Stimulated activated CD4-positive, alpha-beta T cell treated with anti-CD3 and anti-CD28 coated beads, Interleukin-15, amount 100 ng/mL, for 1 hour (primary cell): Measurements from ENCODE around the gene SPATS2.
"Not testable (repeated sequence)": the region's sequence is repeated elsewhere in the genome, so short reads cannot be mapped to it uniquely, and the experiment has no call there.

Source experiments
- DNase-seq, 2 donors: peaks; one replicate each; pipeline ENCODE4 v3.0.0-alpha.2; 2020; ENCODE audit warnings: low read depth in 1 of 2, low spot score in 1 of 2

Gene SPATS2

DNA sequence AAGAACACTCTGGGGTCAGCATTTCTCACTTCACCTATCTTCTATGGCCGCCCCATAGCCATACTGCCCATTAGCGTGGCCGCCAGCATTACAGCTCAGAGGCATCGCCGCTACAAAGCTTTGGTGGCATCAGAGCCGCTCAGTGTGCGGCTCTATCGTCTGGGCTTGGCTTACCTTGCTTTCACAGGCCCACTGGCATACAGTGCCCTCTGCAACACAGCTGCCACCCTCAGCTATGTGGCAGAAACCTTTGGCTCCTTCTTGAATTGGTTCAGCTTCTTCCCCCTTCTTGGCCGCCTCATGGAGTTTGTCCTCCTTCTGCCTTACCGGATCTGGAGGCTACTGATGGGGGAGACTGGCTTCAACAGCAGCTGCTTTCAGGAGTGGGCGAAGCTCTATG lies 18.0 kb upstream of the SPATS2 start:
- DNase-seq, result no peak

DNA sequence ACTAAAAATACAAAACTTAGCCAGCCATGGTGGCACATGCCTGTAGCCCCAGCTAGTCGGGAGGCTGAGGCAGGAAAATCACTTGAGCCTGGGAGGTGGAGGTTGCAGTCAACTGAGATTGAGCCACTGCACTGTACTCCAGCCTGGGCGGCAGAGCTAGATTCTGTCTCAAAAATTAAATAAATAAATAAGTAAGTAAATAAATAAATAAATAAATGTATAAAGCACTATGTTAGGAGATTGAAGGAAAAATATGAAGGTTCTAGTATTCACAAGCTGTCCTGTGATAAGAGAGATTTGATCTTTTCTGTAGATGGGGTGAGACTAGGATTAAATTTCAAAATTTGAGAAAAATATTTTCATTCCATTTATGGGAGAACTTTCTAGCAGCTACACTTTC lies 14.9 kb upstream of the SPATS2 start:
- DNase-seq, result no peak

DNA sequence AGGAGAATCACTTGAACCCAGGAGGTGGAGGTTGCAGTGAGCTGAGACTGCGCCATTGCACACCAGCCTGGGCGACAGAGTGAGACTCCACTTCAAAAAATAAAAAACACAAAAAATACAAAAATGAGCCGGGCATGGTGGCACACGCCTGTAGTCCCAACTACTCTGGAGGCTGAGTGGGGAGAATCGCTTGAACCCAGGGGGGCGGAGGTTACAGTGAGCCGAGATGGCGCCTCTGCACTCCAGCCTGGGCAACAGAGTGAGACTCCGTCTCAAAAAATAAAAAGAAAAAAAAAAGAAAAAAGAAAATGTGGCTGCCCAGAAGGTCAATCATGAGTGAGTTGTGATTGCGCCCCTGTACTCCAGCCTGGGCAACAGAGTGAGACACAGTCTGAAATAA lies 11.3 kb upstream of the SPATS2 start:
- DNase-seq, result no peak

DNA sequence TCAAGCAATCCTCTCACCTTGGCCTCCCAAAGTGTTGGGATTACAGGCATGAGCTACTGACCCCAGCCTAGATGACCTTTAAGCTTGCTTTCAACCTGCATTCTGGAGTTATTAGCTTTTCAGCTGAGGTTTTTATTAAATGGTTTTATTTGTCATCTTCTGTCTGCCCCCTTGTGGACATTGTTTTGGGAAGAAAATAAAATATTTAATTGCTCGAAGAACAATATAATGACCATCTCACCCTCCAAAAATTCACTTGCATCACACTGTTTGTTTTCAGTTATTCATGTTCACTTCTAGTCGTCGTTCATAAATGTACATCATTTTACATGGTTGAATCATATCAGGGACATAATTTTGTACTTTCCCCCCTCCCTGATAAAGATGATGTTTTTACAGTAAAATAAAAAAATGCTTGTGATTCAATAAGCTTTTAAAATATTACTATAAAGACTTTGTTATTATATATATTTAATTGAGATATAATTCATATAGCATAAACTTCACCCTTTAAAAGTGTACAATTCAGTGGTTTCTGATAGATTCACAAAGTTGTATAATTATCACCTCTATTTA lies 10.1 kb upstream of the SPATS2 start:
- no peak for DNase-seq

DNA sequence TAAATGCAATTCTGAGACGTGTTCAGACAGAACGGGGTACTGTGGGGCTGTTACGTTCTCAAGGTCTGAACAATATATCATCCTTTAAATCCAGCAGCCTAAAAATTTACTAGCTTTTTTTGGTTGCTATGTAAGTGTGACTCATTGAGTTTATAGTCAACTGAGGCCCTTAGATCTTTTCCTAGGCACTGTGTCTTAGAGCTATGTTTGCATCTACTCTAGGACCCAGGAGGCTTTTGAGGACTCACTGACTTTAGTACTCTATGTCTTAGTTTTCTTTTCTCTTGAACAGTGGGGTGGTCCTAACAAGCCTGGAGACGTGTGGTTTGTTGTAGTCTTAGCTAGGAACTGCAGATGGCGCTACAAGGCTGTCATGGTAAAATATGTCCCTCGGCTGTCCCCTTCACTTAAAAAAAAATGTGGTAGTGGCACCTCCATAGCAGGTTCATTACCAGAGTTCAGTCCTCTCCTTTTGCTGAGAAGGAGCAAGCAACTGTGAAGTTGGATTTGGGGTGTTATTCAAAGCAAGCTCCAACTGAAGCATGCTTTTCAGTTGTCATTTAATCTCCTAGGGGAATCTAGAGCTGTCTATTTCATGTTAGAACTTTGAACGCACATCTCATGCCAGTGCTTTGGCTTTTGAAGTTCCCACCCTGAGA lies 8.7 kb upstream of the SPATS2 start:
- no peak for DNase-seq

DNA sequence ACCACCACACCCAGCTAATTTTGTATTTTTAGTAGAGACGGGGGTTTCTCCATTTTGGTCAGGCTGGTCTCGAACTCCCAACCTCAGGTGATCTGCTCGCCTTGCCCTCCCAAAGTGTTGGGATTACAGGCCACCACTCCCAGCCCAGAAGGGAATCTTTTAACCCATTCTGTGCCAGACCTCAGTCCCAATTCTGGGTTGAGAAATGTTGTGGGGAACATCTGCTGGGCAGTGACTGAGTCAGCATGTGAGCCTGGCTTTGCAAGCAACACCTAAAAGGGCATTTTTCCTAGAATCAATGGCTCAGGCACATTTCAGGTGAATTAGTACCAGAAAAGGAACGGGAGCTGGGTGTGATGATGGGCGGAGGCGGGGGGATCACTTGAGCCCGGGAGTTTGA lies 7.6 kb upstream of the SPATS2 start:
- no peak for DNase-seq

DNA sequence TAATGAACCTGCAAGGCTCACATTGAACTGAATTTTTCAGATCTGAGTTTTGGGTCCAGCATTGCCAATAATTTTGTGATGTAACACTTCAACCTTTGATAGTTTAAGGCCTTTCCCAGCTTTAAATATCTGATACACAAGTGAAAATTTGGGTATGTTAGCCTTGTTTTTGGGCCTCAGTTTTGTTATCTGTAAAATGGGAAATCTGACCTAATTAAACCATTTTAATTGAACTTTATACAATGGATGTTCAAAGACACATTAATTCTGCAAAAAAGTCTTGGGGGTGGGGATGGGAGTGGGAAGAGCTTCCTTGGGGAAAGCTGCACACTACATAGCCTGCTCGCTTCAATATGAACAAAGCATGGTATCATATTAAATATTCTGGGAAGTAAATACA lies 5.2 kb upstream of the SPATS2 start:
- DNase-seq, result no peak

DNA sequence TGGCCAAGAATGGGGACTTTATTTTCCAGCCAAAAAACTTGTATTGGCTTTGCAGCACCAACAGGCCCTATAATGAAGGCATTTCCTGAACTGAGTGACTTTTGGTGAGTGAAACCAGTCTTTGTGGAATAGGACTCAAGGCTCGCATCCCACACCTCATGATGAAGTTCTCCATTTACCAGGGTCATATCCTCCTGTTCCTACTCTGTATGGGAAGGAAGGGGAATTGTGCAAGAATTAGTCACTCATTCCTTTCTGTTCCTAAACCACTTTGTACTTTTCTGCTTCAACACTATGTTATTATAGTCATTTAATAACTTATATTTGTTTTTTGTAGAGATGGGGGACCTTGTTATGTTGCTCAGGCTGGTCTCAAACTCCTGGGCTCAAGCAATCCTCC lies 2.3 kb upstream of the SPATS2 start:
- no peak for DNase-seq

DNA sequence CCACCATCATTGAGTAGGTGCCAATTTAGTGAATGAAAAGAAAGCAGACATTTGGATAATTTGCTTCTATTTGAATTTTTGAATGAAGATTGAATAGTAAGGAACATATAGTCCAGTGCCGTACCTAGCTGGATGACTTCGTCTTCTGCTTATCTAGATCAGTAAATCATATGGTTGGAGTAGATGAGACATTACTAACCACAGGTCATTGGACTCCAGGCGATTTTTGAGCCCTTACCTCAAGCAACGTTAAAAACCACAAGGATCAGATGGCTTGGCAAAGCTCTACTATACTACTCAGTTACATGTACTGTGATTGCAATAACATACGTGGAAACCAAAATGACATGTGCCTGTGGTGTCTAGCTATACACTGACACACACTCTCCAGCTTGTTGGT lies 1.7 kb upstream of the SPATS2 start:
- DNase-seq, result no peak

DNA sequence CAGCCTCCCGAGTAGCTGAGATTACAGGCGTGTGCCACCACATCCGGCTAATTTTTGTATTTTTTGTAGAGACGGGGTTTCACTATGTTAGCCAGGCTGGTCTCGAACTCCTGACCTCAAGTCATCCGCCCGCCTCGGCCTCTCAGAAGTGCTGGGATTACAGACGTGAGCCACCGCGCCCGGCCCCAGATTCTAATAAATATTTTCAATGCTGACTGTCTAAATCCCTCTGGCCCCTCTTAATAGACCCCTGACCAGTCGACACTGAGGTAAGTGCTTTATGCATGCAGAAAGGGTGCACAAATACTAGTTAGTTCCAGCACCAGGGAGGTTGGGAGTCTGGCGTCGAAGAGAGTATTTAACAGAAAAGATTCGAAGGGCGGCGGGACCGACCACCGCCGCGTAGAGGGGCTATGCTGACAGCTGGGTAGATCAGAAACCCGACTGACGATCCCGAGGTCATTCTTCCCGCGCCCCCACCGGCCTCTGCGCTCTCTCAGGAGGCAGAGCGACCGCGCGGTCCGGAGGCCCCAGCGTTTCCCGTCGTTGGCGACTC lies 1.1 kb upstream of the SPATS2 start:
- DNase-seq, result no peak

DNA sequence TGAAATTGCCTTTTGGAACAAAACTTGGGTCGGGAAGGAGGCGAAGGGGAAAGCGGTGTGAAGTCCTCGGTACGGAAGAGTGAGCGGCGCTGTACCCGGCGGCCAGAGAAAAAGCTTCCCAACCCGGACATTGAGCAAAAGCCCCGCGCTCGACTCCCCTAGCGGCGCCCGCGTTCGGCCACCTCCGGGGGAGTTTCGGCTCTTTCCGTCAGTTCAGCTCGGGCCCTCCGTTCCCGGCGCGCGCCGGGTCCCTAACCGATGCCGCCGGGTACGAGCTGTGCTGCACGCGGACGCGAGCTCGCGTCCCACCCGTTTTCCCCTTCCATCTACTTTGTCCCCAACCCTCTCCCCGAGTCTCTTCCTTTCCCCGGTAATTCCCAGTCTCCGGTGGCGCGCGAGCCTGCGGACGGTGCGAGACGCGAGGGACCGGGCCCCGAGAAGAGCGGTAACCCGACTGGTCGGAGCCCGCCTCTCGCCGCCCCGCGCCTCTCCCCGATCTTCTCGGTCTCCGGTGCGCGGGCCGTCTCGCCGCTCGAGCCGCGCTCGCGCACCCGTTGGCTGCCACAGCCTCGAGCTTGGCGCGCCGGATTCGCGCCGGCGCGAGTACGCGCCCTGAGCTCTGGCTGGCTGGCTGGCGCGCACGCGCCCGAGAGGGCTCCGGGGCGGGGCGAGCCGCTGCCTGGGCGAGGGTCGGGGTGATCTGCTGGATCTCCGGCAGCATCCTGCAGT lies 446 bp upstream of the SPATS2 start:
- DNase-seq, result peak; percentile 63 to 83

DNA sequence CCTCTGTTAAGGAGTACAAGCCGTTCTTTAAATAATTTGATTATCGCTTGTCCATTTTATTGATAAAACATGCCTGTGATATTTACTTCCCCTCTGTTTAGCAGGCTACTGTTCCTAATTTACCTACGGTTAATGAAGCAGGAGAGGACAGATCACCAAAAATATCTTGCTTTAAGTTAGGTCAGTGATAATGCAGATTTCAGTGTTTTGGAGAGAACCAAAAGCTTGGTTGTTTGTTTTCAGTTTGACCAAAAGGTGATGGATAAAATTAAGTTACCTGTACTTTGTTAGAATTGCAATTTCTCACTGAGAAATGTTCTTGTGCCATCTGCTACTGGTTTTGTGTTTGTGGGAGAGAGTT lies 958 bp downstream of the SPATS2 start:
- no peak for DNase-seq

DNA sequence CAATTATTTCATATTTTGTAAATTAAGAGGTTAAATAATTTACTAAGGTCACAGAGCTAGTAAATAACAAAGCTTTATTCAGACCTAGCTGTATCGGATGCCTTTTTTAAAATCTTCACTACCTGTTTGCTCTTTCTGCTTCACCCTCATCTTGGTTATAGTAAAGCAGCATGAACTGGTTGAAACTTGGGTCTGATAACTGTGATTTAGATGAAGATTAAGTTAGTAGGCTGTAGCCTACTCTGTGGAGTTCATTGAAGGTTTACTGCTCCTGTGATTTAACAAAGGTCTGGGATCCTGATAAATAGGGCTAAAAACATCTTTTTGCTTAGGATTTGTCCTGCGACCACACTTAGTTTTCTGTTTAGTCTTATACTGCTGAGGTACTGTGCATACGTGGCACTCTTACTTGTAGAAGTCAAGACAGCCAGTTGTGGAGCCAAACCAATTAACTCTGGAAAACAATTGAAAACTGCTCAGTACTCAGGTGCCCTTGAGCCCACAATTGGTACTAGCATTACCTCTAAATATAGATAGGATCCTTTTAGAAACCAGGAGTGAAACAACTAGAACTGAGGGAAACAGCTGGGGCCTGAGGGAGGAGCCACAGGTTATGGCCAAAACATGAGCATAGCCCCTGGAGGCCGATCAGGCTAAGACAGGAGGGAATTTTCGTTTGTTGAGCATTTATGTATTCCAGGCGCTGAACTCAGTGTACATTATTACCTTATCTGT lies 2.3 kb downstream of the SPATS2 start:
- no peak for DNase-seq

DNA sequence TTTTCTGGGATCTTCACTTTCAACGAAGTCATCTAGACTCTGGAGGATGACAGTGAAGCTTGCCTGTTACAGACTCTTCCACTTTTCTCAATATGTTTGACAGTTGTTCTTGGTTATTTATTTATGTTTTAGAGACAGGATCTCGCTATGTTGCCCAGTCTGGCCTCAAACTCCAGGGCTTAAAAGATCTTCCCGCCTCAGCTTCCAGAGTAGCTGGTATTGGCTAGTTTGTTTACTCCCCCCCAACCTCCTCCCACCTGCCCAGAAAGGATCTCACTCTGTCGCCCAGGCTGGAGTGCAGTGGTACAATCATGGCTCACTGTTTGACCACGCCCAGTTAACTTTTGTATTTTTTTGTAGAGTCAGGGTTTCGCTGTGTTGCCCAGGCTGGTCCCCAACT lies 3.3 kb downstream of the SPATS2 start:
- DNase-seq, result no peak

DNA sequence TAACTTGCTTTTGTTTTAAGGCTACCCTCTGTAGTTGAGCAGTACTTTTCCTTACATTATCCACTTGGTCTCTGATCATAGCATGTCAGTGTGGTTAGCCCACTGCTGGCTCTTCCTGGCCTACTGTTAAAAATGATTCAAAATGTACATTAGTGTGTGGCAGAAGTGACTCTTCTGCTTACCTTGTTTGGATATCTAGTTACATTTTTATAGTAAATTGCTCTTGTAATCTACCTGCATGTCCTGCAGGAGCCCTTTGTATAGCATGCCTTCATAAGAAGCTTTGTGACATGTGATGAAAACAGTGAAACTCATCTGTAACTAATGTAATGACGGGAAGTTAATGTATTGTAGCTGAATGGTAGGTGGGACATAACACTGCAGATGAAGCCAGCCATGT lies 8.1 kb downstream of the SPATS2 start:
- DNase-seq, result no peak

DNA sequence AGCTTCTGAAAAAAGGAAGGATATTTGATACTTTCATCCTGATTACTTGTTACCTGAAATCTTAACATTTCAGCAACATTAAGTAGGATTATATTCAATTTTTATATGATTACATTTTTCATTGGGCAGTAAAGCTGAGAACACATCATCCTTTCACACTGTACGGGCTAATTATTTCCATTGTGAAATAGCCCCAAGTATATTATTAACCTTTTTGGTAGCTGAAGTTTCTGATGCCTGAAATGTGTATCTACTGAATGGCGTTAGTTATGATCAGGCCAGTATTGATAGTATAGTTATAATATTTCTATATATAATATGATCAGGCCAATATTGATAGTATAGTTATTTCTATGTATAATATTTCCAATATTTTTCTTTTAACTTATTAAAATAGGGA lies 10.1 kb downstream of the SPATS2 start:
- no peak for DNase-seq

DNA sequence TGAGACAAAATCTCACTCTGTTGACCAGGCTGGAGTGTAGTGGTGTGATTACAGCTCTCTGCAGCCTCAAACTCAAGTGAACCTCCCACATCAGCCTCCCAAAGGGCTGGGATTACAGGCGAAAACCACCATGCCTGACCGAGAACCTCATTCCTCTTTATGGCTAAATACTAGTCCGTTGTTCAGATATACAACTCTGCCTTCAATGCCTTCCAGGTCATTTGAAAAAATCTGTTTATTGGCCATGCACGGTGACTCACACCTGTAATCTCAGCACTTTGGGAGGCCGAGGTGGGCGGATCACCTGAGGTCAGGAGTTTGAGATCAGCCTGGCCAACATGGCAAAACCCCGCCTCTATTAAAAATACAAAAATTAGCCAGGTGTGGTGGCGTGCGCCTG lies 12.9 kb downstream of the SPATS2 start:
- DNase-seq, result not testable (repeated sequence)

DNA sequence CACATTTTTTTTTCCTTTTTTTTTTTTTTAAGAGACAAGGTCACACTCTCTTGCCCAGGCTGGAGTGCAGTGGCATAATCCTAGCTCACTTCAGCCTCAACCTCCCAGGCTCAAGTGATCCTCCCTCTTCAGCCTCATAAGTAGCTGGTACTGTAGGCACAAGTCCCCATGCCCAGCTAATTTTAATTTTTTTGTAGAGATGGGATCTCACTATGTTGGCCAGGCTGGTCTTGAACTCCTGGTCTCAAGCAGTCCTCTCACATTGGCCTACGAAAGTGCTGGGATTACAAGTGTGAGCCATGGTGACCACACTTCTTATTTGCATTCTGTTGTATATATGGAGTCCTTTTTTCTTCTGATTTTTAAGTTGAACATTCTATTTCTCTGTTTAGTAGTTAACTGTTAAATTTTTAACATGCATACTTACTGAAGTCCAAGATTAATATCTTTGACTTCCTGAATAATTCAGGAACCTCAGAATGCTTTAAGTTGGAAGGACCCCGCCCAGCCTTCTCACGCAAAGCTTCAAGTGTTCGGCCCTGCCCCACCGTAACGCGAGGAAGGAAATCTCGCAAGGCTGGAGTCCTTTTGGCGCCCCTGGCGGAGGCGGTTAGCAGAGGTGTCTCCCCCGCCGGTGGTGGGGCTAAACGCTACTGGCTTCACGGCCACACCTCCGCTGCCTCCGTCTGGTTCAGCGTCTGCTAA lies 21.6 kb downstream of the SPATS2 start:
- peak; percentile 16 to 46 for DNase-seq

DNA sequence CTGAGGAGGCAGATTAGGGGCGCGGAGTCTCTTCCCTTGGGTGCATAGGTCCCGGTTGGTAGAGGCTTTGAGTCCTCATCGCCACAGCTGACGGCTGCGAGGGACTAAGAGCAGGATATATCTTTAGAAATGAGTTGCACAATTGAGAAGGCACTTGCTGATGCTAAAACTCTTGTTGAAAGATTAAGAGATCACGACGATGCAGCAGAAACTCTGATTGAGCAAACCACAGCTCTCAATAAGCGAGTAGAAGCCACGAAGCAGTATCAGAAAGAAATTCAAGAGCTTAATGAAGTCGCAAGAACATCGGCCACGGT lies 22.1 kb downstream of the SPATS2 start:
- no peak for DNase-seq

DNA sequence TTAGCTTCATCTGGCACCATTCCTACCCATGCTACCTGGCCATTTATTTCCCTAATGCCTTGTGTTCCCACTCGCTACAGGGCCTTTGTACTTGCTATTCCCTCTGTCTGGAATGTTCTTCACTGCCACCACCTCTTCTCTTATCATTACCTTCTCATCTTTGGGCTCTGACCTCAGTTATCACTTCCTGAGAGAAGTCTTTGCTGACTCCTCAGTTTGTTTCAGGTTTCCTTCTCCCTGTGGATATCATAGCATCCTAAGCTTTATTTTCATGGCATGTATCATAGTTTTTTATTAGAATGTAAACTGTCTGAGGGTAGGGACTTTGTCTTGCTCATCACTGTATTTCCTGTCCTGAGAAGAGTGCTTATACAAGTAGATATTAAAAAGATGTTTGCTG lies 29.7 kb downstream of the SPATS2 start:
- no peak for DNase-seq

DNA sequence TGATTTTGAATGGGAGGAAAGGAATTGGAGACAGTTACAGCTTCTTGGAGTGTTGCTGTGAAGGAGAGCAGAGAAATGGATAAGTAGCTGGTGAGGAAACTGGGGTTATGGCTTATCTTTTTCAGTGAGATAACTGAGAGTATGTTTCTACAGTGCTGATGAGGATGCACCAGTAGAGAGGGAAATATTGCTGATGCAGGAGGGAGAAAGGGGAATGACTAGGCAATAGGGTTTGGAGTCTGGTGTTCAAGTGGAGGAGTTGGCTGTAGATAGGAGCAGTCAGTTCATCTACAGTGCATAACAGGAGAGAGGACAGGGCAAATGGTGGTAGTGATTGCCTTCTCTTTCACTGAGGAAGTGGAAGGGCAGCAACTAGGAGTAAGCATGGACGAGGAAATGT lies 33.0 kb downstream of the SPATS2 start:
- no peak for DNase-seq
